Measurements from ENCODE around the gene SERPINB2.

The SERPINB2 gene

DNA sequence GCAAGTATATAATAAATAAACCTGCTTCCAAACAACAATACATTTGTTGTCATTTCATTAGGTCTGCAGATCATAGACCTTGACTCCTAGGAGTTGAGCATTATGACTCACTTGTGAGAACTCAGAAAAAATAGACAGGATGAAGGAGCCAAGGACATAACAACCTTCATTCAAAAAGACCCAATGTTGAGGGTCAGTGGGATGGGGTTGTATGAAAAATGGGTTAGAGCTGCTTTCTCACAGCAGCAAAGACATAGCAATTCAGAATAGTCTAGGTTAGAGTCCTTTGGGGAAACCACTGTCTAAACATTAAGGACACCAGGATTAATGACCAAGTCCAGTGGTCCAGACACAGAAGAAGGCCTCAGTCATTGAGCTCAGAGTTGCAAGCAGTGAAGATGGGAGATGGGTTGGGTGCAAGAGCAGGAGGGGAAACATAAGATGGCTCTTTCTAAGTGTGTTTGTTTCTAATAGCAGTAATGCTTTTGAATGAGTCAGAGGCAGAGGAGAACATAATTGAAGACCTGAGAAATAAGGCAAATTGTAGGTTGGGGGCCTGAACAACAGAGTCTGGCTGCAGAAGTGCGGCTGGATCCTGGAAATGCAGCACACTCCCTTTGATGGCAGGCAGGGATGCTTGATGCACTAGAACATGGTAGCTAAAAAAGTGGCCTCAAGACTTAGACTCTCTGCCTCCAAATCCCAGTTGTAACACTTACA, 16.5 kb downstream of the SERPINB2 start:
- Histone ChIP-seq H3K36me3 (ENCODE audit: insufficient read depth, low read length) (no peaks in the 10 kb centered on the region), H3K4me2 (ENCODE audit: low read length) (no peak overlapping the region), H3K4me1 (ENCODE audit: insufficient read depth, low read length, severe bottlenecking) (no peaks in the 10 kb centered on the region), H4K20me1 (ENCODE audit: insufficient read depth, low read length) (no peaks in the 10 kb centered on the region), H3K79me2 (ENCODE audit: insufficient read depth, low read length) (no peaks in the 10 kb centered on the region), H3K9me3 (ENCODE audit: low read length) (no peaks in the 10 kb centered on the region), H3K27ac (ENCODE audit: low read depth, low read length, poor library complexity, severe bottlenecking) (no peak overlapping the region), H3F3A (ENCODE audit: insufficient read depth, low read length) (no peaks in the 10 kb centered on the region), H3K9me2 (ENCODE audit: low read depth, low read length) (no peaks in the 10 kb centered on the region), H3K9ac (ENCODE audit: low read length) (no peak overlapping the region), H3K27me3 (ENCODE audit: insufficient read depth, low read length) (no peaks in the 10 kb centered on the region; the same call in 1 of the 2 replicates), H3K4me3 (ENCODE audit: low read depth, low read length, poor library complexity, severe bottlenecking) (no peak overlapping the region), H2AFZ (ENCODE audit: low read length) (no peak overlapping the region)
- TF ChIP-seq EZH2 (IDR thresholded peaks at IDR 0.05; ENCODE audit: borderline replicate concordance, low read length), result no peak

DNA sequence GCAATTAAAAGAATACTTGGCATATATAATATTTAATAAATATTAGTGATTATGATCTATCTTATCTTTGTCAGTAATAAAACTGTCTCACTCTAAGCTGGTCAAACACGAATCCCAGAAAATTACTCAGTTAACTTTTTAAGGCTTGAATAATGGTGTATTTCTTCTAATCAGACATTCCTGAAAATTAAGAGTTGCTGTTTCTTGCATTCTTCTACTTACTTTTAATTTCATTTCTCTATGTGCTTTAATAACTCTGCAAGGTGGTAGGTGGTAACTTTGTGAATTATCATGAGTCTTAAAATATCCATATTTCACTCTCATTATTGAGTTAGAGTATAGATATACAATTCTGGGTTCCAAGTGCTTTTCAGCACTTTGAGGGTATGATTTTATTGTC, 17.2 kb downstream of the SERPINB2 start:
- Histone ChIP-seq H3K4me2 (ENCODE audit: low read length) (no peak overlapping the region), H3K79me2 (ENCODE audit: insufficient read depth, low read length) (no peaks in the 10 kb centered on the region), H4K20me1 (ENCODE audit: insufficient read depth, low read length) (no peaks in the 10 kb centered on the region), H3K9ac (ENCODE audit: low read length) (no peak overlapping the region), H2AFZ (ENCODE audit: low read length) (no peak overlapping the region), H3K27me3 (ENCODE audit: insufficient read depth, low read length) (no peaks in the 10 kb centered on the region; the same call in 1 of the 2 replicates), H3K27ac (ENCODE audit: low read depth, low read length, poor library complexity, severe bottlenecking) (no peak overlapping the region), H3K9me2 (ENCODE audit: low read depth, low read length) (no peaks in the 10 kb centered on the region), H3K36me3 (ENCODE audit: insufficient read depth, low read length) (no peaks in the 10 kb centered on the region), H3K4me3 (ENCODE audit: low read depth, low read length, poor library complexity, severe bottlenecking) (no peak overlapping the region), H3K4me1 (ENCODE audit: insufficient read depth, low read length, severe bottlenecking) (no peaks in the 10 kb centered on the region), H3K9me3 (ENCODE audit: low read length) (no peaks in the 10 kb centered on the region), H3F3A (ENCODE audit: insufficient read depth, low read length) (no peaks in the 10 kb centered on the region)
- TF ChIP-seq, protein P1, sequence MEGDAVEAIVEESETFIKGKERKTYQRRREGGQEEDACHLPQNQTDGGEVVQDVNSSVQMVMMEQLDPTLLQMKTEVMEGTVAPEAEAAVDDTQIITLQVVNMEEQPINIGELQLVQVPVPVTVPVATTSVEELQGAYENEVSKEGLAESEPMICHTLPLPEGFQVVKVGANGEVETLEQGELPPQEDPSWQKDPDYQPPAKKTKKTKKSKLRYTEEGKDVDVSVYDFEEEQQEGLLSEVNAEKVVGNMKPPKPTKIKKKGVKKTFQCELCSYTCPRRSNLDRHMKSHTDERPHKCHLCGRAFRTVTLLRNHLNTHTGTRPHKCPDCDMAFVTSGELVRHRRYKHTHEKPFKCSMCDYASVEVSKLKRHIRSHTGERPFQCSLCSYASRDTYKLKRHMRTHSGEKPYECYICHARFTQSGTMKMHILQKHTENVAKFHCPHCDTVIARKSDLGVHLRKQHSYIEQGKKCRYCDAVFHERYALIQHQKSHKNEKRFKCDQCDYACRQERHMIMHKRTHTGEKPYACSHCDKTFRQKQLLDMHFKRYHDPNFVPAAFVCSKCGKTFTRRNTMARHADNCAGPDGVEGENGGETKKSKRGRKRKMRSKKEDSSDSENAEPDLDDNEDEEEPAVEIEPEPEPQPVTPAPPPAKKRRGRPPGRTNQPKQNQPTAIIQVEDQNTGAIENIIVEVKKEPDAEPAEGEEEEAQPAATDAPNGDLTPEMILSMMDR (IDR thresholded peaks at IDR 0.05; ENCODE audit: low read length), result no peak
- TF ChIP-seq EZH2 (IDR thresholded peaks at IDR 0.05; ENCODE audit: borderline replicate concordance, low read length), result no peak

DNA sequence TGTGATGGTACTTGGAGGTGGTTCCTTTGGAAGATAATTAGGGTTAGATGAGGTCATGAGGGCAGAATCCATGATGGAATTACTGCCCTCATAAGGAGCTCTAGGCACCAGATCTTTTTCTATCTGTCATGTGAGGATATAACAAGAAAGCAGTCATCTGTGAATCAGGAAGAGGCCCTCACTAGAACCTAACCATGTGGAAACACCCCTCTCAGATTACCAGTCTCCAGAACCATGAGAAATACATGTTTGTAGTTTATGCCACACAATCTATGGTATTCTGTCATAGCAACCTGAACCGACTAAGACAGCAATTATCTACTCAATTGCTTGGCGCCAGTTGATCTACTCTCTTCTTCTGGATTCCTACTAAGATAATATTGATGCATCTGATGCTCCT, 17.9 kb downstream of the SERPINB2 start:
- H3K27ac ChIP-seq (ENCODE audit: low read depth, low read length, poor library complexity, severe bottlenecking), result no peak overlapping the region
- TF ChIP-seq, protein P1 (IDR thresholded peaks at IDR 0.05; ENCODE audit: low read length), result no peak
- TF ChIP-seq EZH2 (IDR thresholded peaks at IDR 0.05; ENCODE audit: borderline replicate concordance, low read length), result no peak

DNA sequence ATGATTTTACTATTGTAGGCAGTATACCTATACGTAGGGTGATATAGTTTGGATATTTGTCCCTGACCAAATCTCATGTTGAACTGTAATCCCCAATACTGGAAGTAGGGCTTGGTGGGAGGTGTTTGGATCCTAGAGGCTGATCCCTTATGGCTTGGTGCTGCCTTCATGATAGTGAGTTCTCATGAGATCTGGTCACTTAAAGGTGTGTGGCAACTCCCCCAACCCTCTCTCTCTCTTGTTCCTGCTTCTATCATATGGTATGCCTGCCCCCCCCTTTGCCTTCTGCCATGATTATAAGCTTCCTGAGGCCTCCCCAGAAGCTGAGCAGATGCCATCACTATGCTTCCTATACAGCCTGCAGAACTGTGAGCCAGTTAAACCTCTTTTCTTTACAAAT, 18.6 kb downstream of the SERPINB2 start:
- no peaks in the 10 kb centered on the region for H3K36me3 ChIP-seq (ENCODE audit: insufficient read depth, low read length)
- H3K9ac ChIP-seq (ENCODE audit: low read length), result no peak overlapping the region
- no peak overlapping the region for H2AFZ ChIP-seq (ENCODE audit: low read length)
- no peaks in the 10 kb centered on the region for H3K79me2 ChIP-seq (ENCODE audit: insufficient read depth, low read length)
- no peaks in the 10 kb centered on the region for H4K20me1 ChIP-seq (ENCODE audit: insufficient read depth, low read length)
- no peaks in the 10 kb centered on the region; the same call in 1 of the 2 replicates for H3K27me3 ChIP-seq (ENCODE audit: insufficient read depth, low read length)
- H3K4me1 ChIP-seq (ENCODE audit: insufficient read depth, low read length, severe bottlenecking), result no peaks in the 10 kb centered on the region
- no peak overlapping the region for H3K4me3 ChIP-seq (ENCODE audit: low read depth, low read length, poor library complexity, severe bottlenecking)
- TF ChIP-seq, protein P1 (IDR thresholded peaks at IDR 0.05; ENCODE audit: low read length), result no peak
- TF ChIP-seq EZH2 (IDR thresholded peaks at IDR 0.05; ENCODE audit: borderline replicate concordance, low read length), result no peak
- no peaks in the 10 kb centered on the region for H3F3A ChIP-seq (ENCODE audit: insufficient read depth, low read length)
- no peak overlapping the region for H3K4me2 ChIP-seq (ENCODE audit: low read length)
- no peaks in the 10 kb centered on the region for H3K9me2 ChIP-seq (ENCODE audit: low read depth, low read length)
- no peaks in the 10 kb centered on the region for H3K9me3 ChIP-seq (ENCODE audit: low read length)
- no peak overlapping the region for H3K27ac ChIP-seq (ENCODE audit: low read depth, low read length, poor library complexity, severe bottlenecking)

More for the DNA sequence above, 17.9 kb downstream of the SERPINB2 start:
- Histone ChIP-seq H3K79me2 (ENCODE audit: insufficient read depth, low read length) (no peaks in the 10 kb centered on the region), H3K4me3 (ENCODE audit: low read depth, low read length, poor library complexity, severe bottlenecking) (no peak overlapping the region), H3K9me2 (ENCODE audit: low read depth, low read length) (no peaks in the 10 kb centered on the region), H3K9ac (ENCODE audit: low read length) (no peak overlapping the region), H2AFZ (ENCODE audit: low read length) (no peak overlapping the region), H3K36me3 (ENCODE audit: insufficient read depth, low read length) (no peaks in the 10 kb centered on the region), H3K27me3 (ENCODE audit: insufficient read depth, low read length) (no peaks in the 10 kb centered on the region; the same call in 1 of the 2 replicates), H3K4me2 (ENCODE audit: low read length) (no peak overlapping the region), H3K4me1 (ENCODE audit: insufficient read depth, low read length, severe bottlenecking) (no peaks in the 10 kb centered on the region), H4K20me1 (ENCODE audit: insufficient read depth, low read length) (no peaks in the 10 kb centered on the region), H3F3A (ENCODE audit: insufficient read depth, low read length) (no peaks in the 10 kb centered on the region), H3K9me3 (ENCODE audit: low read length) (no peaks in the 10 kb centered on the region)
